HEK293 (cell line): ENCODE results near the gene FOSL1.

Experiments
- CTCF ChIA-PET: fragments of 350-600 bp; formaldehyde crosslinking; extraction: SDS; loops from one replicate; lab custom pipeline; 2021; ENCODE audit warnings: antibody characterized with exemption; lab: Yijun Ruan, JAX
- POLR2A ChIA-PET: fragments of 300-600 bp; formaldehyde crosslinking; extraction: SDS; loops from one replicate; lab custom pipeline; 2020; ENCODE audit warnings: antibody characterized with exemption, inconsistent platforms; lab: Yijun Ruan, JAX
- H3K27ac ChIP-seq: fragments of 200-500 bp; sonication (Bioruptor generic); 2 replicates; pipeline ENCODE4 v1.5.1; 2014; ENCODE audit warnings: low read depth, low read length, control low read depth, inconsistent platforms; ENCODE audit errors: extremely low read depth
- H3K36me3 ChIP-seq, 2 experiments: fragments of 200-500 bp in 1 of 2; sonication (Bioruptor generic) in 1 of 2; 1 replicate in 1 of 2; 2 replicates in 1 of 2; pipeline ENCODE4 v1.5.1; 2014 to 2017; ENCODE audit warnings: inconsistent platforms in 2 of 2, low read length in 2 of 2; ENCODE audit not compliant: control insufficient read depth in 2 of 2, insufficient read depth in 1 of 2
- H3K4me1 ChIP-seq: fragments of 200-500 bp; sonication (Bioruptor generic); 2 replicates; pipeline ENCODE4 v1.5.1; 2014; ENCODE audit warnings: mild to moderate bottlenecking, low read length, inconsistent platforms; ENCODE audit not compliant: control insufficient read depth, insufficient read depth
- H3K4me3 ChIP-seq: 2 replicates; pipeline ENCODE4 v1.5.1; 2011; ENCODE audit warnings: low read depth, mild to moderate bottlenecking, control low read depth, low read length, moderate library complexity
- H3K9me3 ChIP-seq: fragments of 200-500 bp; sonication (Bioruptor generic); 2 replicates; pipeline ENCODE4 v1.5.1; 2014; ENCODE audit warnings: low read depth, low read length, inconsistent platforms; ENCODE audit not compliant: control insufficient read depth, insufficient read depth
- BCL11B ChIP-seq: fragments of 450-650 bp; formaldehyde crosslinking; IDR thresholded peaks from 2 replicates; pipeline ENCODE4 v1.5.1; 2016; ENCODE audit warnings: low read depth, missing biosample characterization, missing genetic modification characterization
- FEZF1 ChIP-seq: fragments of 450-650 bp; formaldehyde crosslinking; IDR thresholded peaks from 2 replicates; pipeline ENCODE4 v1.5.1; 2016; ENCODE audit warnings: missing biosample characterization, missing genetic modification characterization
- GLI2 ChIP-seq: fragments of 450-650 bp; formaldehyde crosslinking; IDR thresholded peaks from 2 replicates; pipeline ENCODE4; 2017; ENCODE audit warnings: missing biosample characterization, missing genetic modification characterization, low read depth, borderline replicate concordance
- PATZ1 ChIP-seq: fragments of 450-650 bp; formaldehyde crosslinking; IDR thresholded peaks from 2 replicates; pipeline ENCODE4 v1.5.1; 2016; ENCODE audit warnings: missing biosample characterization, missing genetic modification characterization
- ZBTB17 ChIP-seq: fragments of 450-650 bp; formaldehyde crosslinking; IDR thresholded peaks from 2 replicates; pipeline ENCODE4 v1.5.1; 2016; ENCODE audit warnings: missing biosample characterization, missing genetic modification characterization
- ZBTB48 ChIP-seq: fragments of 450-650 bp; formaldehyde crosslinking; IDR thresholded peaks from 2 replicates; pipeline ENCODE4 v1.5.1; 2016; ENCODE audit warnings: missing biosample characterization, missing genetic modification characterization
- ZBTB6 ChIP-seq: fragments of 450-650 bp; formaldehyde crosslinking; IDR thresholded peaks from 2 replicates; pipeline ENCODE4 v1.5.1; 2017; ENCODE audit warnings: missing biosample characterization, missing genetic modification characterization
- ZFP41 ChIP-seq: fragments of 450-650 bp; formaldehyde crosslinking; IDR thresholded peaks from 2 replicates; pipeline ENCODE4 v1.5.1; 2016; ENCODE audit warnings: missing biosample characterization, missing genetic modification characterization, borderline replicate concordance
- ZNF10 ChIP-seq: fragments of 450-650 bp; formaldehyde crosslinking; IDR thresholded peaks from 2 replicates; pipeline ENCODE4 v1.5.1; 2017; ENCODE audit warnings: missing biosample characterization, missing genetic modification characterization
- ZNF16 ChIP-seq: fragments of 450-650 bp; formaldehyde crosslinking; IDR thresholded peaks from 2 replicates; pipeline ENCODE4 v1.5.1; 2016; ENCODE audit warnings: low read depth, missing biosample characterization, missing genetic modification characterization
- ZNF18 ChIP-seq: fragments of 450-650 bp; formaldehyde crosslinking; IDR thresholded peaks from 2 replicates; pipeline ENCODE4 v1.5.1; 2016; ENCODE audit warnings: missing biosample characterization, missing genetic modification characterization
- ZNF2 ChIP-seq: fragments of 450-650 bp; formaldehyde crosslinking; IDR thresholded peaks from 2 replicates; pipeline ENCODE4 v1.5.1; 2016; ENCODE audit warnings: missing biosample characterization, missing genetic modification characterization
- ZNF274 ChIP-seq, 2 experiments: fragments of 200-500 bp in 1 of 2; fragments of 450-650 bp in 1 of 2; sonication (Bioruptor generic) in 1 of 2; formaldehyde crosslinking in 1 of 2; IDR thresholded peaks; 2 replicates each; pipeline versions ENCODE4 v1.5.1 to v1.6.1; 2014 to 2016; ENCODE audit warnings: borderline replicate concordance in 1 of 2, inconsistent platforms in 1 of 2, low read length in 1 of 2, missing biosample characterization in 1 of 2, missing genetic modification characterization in 1 of 2
- ZNF302 ChIP-seq: fragments of 450-650 bp; formaldehyde crosslinking; IDR thresholded peaks from 2 replicates; pipeline ENCODE4 v1.5.1; 2016; ENCODE audit warnings: missing biosample characterization, missing genetic modification characterization, low read depth
- ZNF366 ChIP-seq: fragments of 450-650 bp; formaldehyde crosslinking; conservative IDR thresholded peaks from 2 replicates; pipeline ENCODE4 v1.5.1; 2016; ENCODE audit warnings: missing biosample characterization, missing genetic modification characterization
- ZNF391 ChIP-seq: fragments of 450-650 bp; formaldehyde crosslinking; IDR thresholded peaks from 2 replicates; pipeline ENCODE4 v1.5.1; 2016; ENCODE audit warnings: low read depth, missing biosample characterization, missing genetic modification characterization, borderline replicate concordance
- ZNF404 ChIP-seq: fragments of 450-650 bp; formaldehyde crosslinking; IDR thresholded peaks from 2 replicates; pipeline ENCODE4 v1.5.1; 2017; ENCODE audit warnings: missing biosample characterization, missing genetic modification characterization
- ZNF473 ChIP-seq: fragments of 450-650 bp; formaldehyde crosslinking; IDR thresholded peaks from 2 replicates; pipeline ENCODE4 v1.5.1; 2017; ENCODE audit warnings: missing biosample characterization, missing genetic modification characterization
- ZNF549 ChIP-seq: fragments of 450-650 bp; IDR thresholded peaks from 2 replicates; pipeline ENCODE4 v1.5.1; 2018; ENCODE audit warnings: missing biosample characterization, missing genetic modification characterization, mild to moderate bottlenecking, inconsistent platforms, moderate library complexity
- ZNF596 ChIP-seq: fragments of 450-650 bp; IDR thresholded peaks from 2 replicates; pipeline ENCODE4 v1.5.0; 2018; ENCODE audit warnings: missing biosample characterization, mild to moderate bottlenecking, missing genetic modification characterization, moderate library complexity

The FOSL1 gene

GRCh38 chr11:65944191-65944590 is 44.0 kb upstream of the FOSL1 start (continued):
- no peak for TF ChIP-seq ZNF404 (tag by site-specific recombination)
- no peak for TF ChIP-seq ZNF18 (tag by site-specific recombination)
- no peak for TF ChIP-seq BCL11B (tag by site-specific recombination)
- TF ChIP-seq ZNF549 (tag by site-specific recombination), result no peak
- no peak for TF ChIP-seq ZNF596

- CTCF ChIA-PET, result interaction anchor here (0.7 to 1.2 kb wide), 4 partner anchors 12 to 58 kb away, joined by 3 to 4 read pairs (median 3); partner anchors contain the start of gene CCDC85B
- TF ChIP-seq FEZF1 (tag by site-specific recombination) (no peak), ZNF10 (tag by site-specific recombination) (no peak), ZFP41 (tag by site-specific recombination) (no peak), ZNF274 (IDR thresholded peaks at IDR 0.05; ENCODE audit: low read length) (no peak), ZNF274 (tag by site-specific recombination; IDR thresholded peaks at IDR 0.05; ENCODE audit: borderline replicate concordance) (no peak), GLI2 (no peak), PATZ1 (tag by site-specific recombination) (no peak), ZNF2 (tag by site-specific recombination) (no peak), ZNF391 (tag by site-specific recombination) (no peak)
- Histone ChIP-seq H3K9me3 (no peaks in the 10 kb centered on the region), H3K4me3 (no peak overlapping the region), H3K36me3 (no peaks in the 10 kb centered on the region), H3K27ac (no peak overlapping the region), H3K4me1 (no peaks in the 10 kb centered on the region)
- POLR2A ChIA-PET, result interaction anchor here (0.6 kb wide), 1 partner anchor 81 kb away, joined by 4 read pairs; no protein-coding TSS in a partner anchor
Measured at GRCh38 chr11:65942531-65942930, 42.3 kb upstream of the FOSL1 start.

GRCh38 chr11:65941720-65942310 is 41.6 kb upstream of the FOSL1 start:
- Histone ChIP-seq H3K4me1 (no peaks in the 10 kb centered on the region), H3K9me3 (no peaks in the 10 kb centered on the region), H3K36me3 (no peaks in the 10 kb centered on the region), H3K27ac (no peak overlapping the region), H3K4me3 (no peak overlapping the region)
- TF ChIP-seq ZBTB6 (tag by site-specific recombination) (no peak), ZNF404 (tag by site-specific recombination) (no peak), ZNF16 (tag by site-specific recombination) (no peak), ZBTB48 (no peak), ZNF302 (tag by site-specific recombination) (no peak), ZBTB17 (tag by site-specific recombination) (no peak), ZNF473 (no peak), ZNF366 (no peak)
- ChIA-PET CTCF (interaction anchor here (0.7 to 1.1 kb wide), 3 partner anchors 13 to 51 kb away, joined by 3 to 4 read pairs (median 3); partner anchors contain the start of gene CCDC85B), POLR2A (no interaction called here)
